Epithelial cell of esophagus (primary cell): Measurements from ENCODE around the gene AK8.
A peak's percentile ranks its signal among the peaks of the same experiment; 100 is the strongest.

Source experiments
- DNase-seq: peaks from one replicate; pipeline ENCODE4 v3.0.0; 2010; ENCODE audit warnings: low read depth
- H3K4me3 ChIP-seq: 2 replicates; pipeline ENCODE4 v1.5.1; 2011; ENCODE audit warnings: mild to moderate bottlenecking, low read length, control low read depth
- CTCF ChIP-seq: IDR thresholded peaks from 2 replicates; pipeline ENCODE4 v1.5.1; 2011; ENCODE audit warnings: low read depth, mild to moderate bottlenecking, low read length, control low read depth, inconsistent platforms; ENCODE audit not compliant: insufficient read depth; ENCODE audit errors: missing control alignments

The AK8 gene

GRCh38 chr9:132794730-132795380, 83.2 kb downstream of the AK8 start:
- no peak overlapping the region for H3K4me3 ChIP-seq
- TF ChIP-seq CTCF, result no peak
- DNase-seq, result peak; percentile 42

GRCh38 chr9:132793606-132794580, 84.2 kb downstream of the AK8 start:
- H3K4me3 ChIP-seq, result no peak overlapping the region
- no peak for TF ChIP-seq CTCF
- no peak for DNase-seq

GRCh38 chr9:132792547-132792946, 85.5 kb downstream of the AK8 start:
- no peak overlapping the region for H3K4me3 ChIP-seq
- DNase-seq, result no peak
- no peak for TF ChIP-seq CTCF

GRCh38 chr9:132791699-132792240, 86.3 kb downstream of the AK8 start:
- no peak for TF ChIP-seq CTCF
- DNase-seq, result no peak
- no peak overlapping the region for H3K4me3 ChIP-seq

- no peak for DNase-seq
- no peak for TF ChIP-seq CTCF
- no peak overlapping the region for H3K4me3 ChIP-seq
Observed at GRCh38 chr9:132789719-132790118, 88.4 kb downstream of the AK8 start.

GRCh38 chr9:132788378-132788777, 89.7 kb downstream of the AK8 start:
- DNase-seq, result no peak
- H3K4me3 ChIP-seq, result no peak overlapping the region
- TF ChIP-seq CTCF, result no peak
